B cell (primary cell): Measurements from ENCODE around the gene HTR1B. TPM values are rescaled to one million over a fixed set of nuclear protein-coding genes. Genes with fewer than 3 reads are reported as not detected.

Experiments used
- ATAC-seq: fragments of 200-7000 bp; cut with Tn5 transposase; one replicate; pipeline ENCODE4 v1.10.0; 2021; ENCODE audit warnings: low read depth, mild to moderate bottlenecking, moderate number of reproducible peaks, moderate library complexity
- CTCF ChIA-PET: fragments of 350-600 bp; sonication (Branson Sonifier 250); formaldehyde crosslinking; loops from one replicate; lab custom pipeline; 2021; ENCODE audit warnings: antibody characterized with exemption, inconsistent platforms; lab: Charles Lee
- POLR2A ChIA-PET: fragments of 350-600 bp; sonication (Branson Sonifier 250); formaldehyde crosslinking; loops from one replicate; lab custom pipeline; 2021; ENCODE audit warnings: antibody characterized with exemption; lab: Charles Lee
- DNase-seq: peaks from one replicate; pipeline ENCODE4 v3.0.0; 2013
- H2AFZ ChIP-seq: 2 replicates; pipeline ENCODE4 v1.6.1; 2012; ENCODE audit warnings: mild to moderate bottlenecking, low read depth, low read length; ENCODE audit not compliant: insufficient read depth, poor library complexity, severe bottlenecking
- H3K27ac ChIP-seq, 2 donors: 1 replicate in 1 of 2; 2 replicates in 1 of 2; pipeline ENCODE4 v1.5.1; 2012 to 2013; ENCODE audit warnings: low read length in 2 of 2, mild to moderate bottlenecking in 2 of 2, moderate library complexity in 1 of 2
- H3K27me3 ChIP-seq, 4 experiments: fragments of 200-600 bp in 1 of 4; sonication (generic) in 1 of 4; replicated peaks in 1 of 4; 1 replicate in 2 of 4; 2 replicates in 2 of 4; pipeline versions ENCODE4 v1.6.1 to v1.7.0; 2013 to 2016; ENCODE audit warnings: low read length in 3 of 4, mild to moderate bottlenecking in 2 of 4, mixed read lengths in 1 of 4, moderate library complexity in 1 of 4; ENCODE audit not compliant: insufficient read depth in 4 of 4, control insufficient read depth in 3 of 4; ENCODE audit errors: control extremely low read depth in 1 of 4
- H3K36me3 ChIP-seq, 2 experiments: replicated peaks in 1 of 2; 1 replicate in 1 of 2; 2 replicates in 1 of 2; pipeline versions ENCODE4 v1.6.1 to v1.7.1; 2013; ENCODE audit warnings: low read length in 1 of 2; ENCODE audit not compliant: insufficient read depth in 2 of 2, control insufficient read depth in 1 of 2; ENCODE audit errors: control extremely low read depth in 1 of 2, extremely low read depth in 1 of 2
- H3K4me1 ChIP-seq, 2 donors: fragments of 200-600 bp in 1 of 2; sonication (generic) in 1 of 2; 1 replicate in 1 of 2; 2 replicates in 1 of 2; pipeline versions ENCODE4 v1.5.1 to v1.6.1; 2013 to 2017; ENCODE audit warnings: low read length in 2 of 2; ENCODE audit not compliant: control insufficient read depth in 2 of 2, insufficient read depth in 2 of 2
- H3K4me2 ChIP-seq: replicated peaks from 2 replicates; pipeline ENCODE3; 2012; ENCODE audit warnings: mild to moderate bottlenecking, low read depth, low read length; ENCODE audit not compliant: poor library complexity, severe bottlenecking
- H3K4me3 ChIP-seq, 5 experiments: fragments of 200-600 bp in 1 of 5; sonication (generic) in 1 of 5; 1 replicate in 3 of 5; 2 replicates in 2 of 5; pipeline versions ENCODE4 v1.5.1 to v1.7.0; 2011 to 2016; ENCODE audit warnings: low read length in 4 of 5, mild to moderate bottlenecking in 4 of 5, low read depth in 2 of 5, control low read depth in 1 of 5, moderate library complexity in 1 of 5; ENCODE audit not compliant: insufficient read depth in 1 of 5; ENCODE audit errors: control extremely low read depth in 1 of 5, extremely low read depth in 1 of 5
- H3K79me2 ChIP-seq: fragments of 200-600 bp; sonication (generic); one replicate; pipeline ENCODE4 v1.6.0; 2016; ENCODE audit warnings: low read length; ENCODE audit not compliant: control insufficient read depth, insufficient read depth
- H3K9ac ChIP-seq: fragments of 200-600 bp; sonication (generic); 2 replicates; pipeline ENCODE4 v1.6.1; 2017; ENCODE audit warnings: mild to moderate bottlenecking, low read length, moderate library complexity
- H3K9me3 ChIP-seq, 3 donors: one replicate each; pipeline versions ENCODE4 v1.6.1 to v1.7.1; 2013; ENCODE audit warnings: low read length in 2 of 3; ENCODE audit not compliant: control insufficient read depth in 2 of 3, insufficient read depth in 1 of 3; ENCODE audit errors: control extremely low read depth in 1 of 3
- H4K20me1 ChIP-seq: 2 replicates; pipeline ENCODE4 v1.6.0; 2012; ENCODE audit warnings: mild to moderate bottlenecking, low read length; ENCODE audit not compliant: insufficient read depth, control insufficient read depth, poor library complexity, severe bottlenecking
- H3K27ac Mint-ChIP-seq: one replicate; pipeline ENCODE4 v1.8.0; 2021; ENCODE audit warnings: mixed read lengths
- H3K27me3 Mint-ChIP-seq: one replicate; pipeline ENCODE4 v1.8.0; 2021; ENCODE audit warnings: mixed read lengths
- H3K4me1 Mint-ChIP-seq: one replicate; pipeline ENCODE4 v1.8.0; 2021; ENCODE audit warnings: mixed read lengths
- H3K4me3 Mint-ChIP-seq: one replicate; pipeline ENCODE4 v1.8.0; 2021; ENCODE audit warnings: mixed read lengths
- H3K9me3 Mint-ChIP-seq: one replicate; pipeline ENCODE4 v1.8.0; 2022; ENCODE audit warnings: mixed read lengths; ENCODE audit not compliant: insufficient read depth
- EZH2 ChIP-seq: IDR thresholded peaks from 2 replicates; pipeline ENCODE4 v1.6.1; 2012; ENCODE audit warnings: borderline replicate concordance, low read depth, mild to moderate bottlenecking, moderate library complexity, low read length; ENCODE audit not compliant: insufficient read depth, poor library complexity, severe bottlenecking
- WGBS: methylation state at CpG from one replicate; pipeline ENCODE4 v1.1.5; 2013; ENCODE audit warnings: missing lambda C conversion rate; ENCODE audit not compliant: insufficient coverage; 5-methylcytosine and 5-hydroxymethylcytosine counted together
- intact Hi-C: fragments of 100-400 bp; cut with micrococcal nuclease; formaldehyde crosslinking; loops from one replicate; pipeline ENCODE4 v1.10.0; 2022
- polyA plus RNA-seq: library from polyadenylated mRNA; depleted of rRNA; stranded (reverse); fragments of >200 nt; gene quantifications from 2 replicates; pipeline ENCODE4 v1.2.3, GENCODE V29; 2012
- total RNA-seq, 2 donors: library from RNA; stranded (reverse); fragments of 120-200 nt in 1 of 2; gene quantifications; 1 replicate in 1 of 2; 2 replicates in 1 of 2; pipeline versions ENCODE4 v1.2.3 to v1.2.4, GENCODE V29; 2013 to 2022
- TF ChIP-seq, protein P1 (sequence below): fragments of 200-600 bp; IDR thresholded peaks from one replicate; pipeline ENCODE4 v1.8.0; 2022; ENCODE audit warnings: antibody characterized with exemption, mild to moderate bottlenecking

HTR1B gene
- total and polyA plus RNA-seq, 2 donors (not counting 1 experiment from before 2014, with no cell fraction given) = 0.04 TPM; not detected in 1

DNA sequence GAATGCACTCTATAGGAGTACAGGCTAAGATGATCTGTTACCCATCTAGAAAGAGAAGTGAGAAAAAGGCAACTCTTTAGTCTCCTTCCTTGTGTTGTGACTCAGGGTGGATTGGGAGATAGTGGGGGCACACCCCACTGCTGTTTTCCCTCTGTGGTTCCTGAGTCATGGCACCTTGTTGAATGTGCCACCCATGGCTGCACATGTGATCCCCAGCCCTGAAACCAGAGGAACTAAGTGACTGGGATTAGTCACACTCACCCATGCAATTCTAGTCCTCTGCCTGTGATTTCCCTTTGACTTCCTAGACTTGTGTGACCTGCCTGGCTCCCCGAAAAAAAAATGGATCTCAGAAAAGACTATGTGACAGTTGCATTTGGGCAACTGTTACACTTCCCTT is 48.6 kb upstream of the HTR1B start:
- no peak overlapping the region for H3K4me2 ChIP-seq
- H3K27ac Mint-ChIP-seq = no peak overlapping the region
- no CpG with 5 or more reads among the region's 1 CpG for WGBS
- H3K9me3 ChIP-seq = peaks cover 0 to 14% (median 13%) of the 10 kb centered on the region in 3 donors
- no peaks in the 10 kb centered on the region for H3K4me1 Mint-ChIP-seq
- H2AFZ ChIP-seq = no peak overlapping the region
- no peaks in the 10 kb centered on the region for H3K79me2 ChIP-seq
- H4K20me1 ChIP-seq = no peaks in the 10 kb centered on the region
- H3K27ac ChIP-seq = no peak overlapping the region
- no peak for ATAC-seq
- no peaks in the 10 kb centered on the region for H3K27me3 Mint-ChIP-seq
- intact Hi-C loops = no loop called here
- no peaks in the 10 kb centered on the region for H3K36me3 ChIP-seq
- no peak for DNase-seq
- no peak overlapping the region for H3K4me3 ChIP-seq
- H3K9ac ChIP-seq = no peak overlapping the region
- ChIA-PET CTCF (no interaction called here), POLR2A (no interaction called here)
- no peak for TF ChIP-seq EZH2
- TF ChIP-seq, protein P1, sequence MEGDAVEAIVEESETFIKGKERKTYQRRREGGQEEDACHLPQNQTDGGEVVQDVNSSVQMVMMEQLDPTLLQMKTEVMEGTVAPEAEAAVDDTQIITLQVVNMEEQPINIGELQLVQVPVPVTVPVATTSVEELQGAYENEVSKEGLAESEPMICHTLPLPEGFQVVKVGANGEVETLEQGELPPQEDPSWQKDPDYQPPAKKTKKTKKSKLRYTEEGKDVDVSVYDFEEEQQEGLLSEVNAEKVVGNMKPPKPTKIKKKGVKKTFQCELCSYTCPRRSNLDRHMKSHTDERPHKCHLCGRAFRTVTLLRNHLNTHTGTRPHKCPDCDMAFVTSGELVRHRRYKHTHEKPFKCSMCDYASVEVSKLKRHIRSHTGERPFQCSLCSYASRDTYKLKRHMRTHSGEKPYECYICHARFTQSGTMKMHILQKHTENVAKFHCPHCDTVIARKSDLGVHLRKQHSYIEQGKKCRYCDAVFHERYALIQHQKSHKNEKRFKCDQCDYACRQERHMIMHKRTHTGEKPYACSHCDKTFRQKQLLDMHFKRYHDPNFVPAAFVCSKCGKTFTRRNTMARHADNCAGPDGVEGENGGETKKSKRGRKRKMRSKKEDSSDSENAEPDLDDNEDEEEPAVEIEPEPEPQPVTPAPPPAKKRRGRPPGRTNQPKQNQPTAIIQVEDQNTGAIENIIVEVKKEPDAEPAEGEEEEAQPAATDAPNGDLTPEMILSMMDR = no peak
- no peak overlapping the region for H3K4me3 Mint-ChIP-seq
- no peaks in the 10 kb centered on the region for H3K4me1 ChIP-seq
- no peaks in the 10 kb centered on the region for H3K27me3 ChIP-seq
- H3K9me3 Mint-ChIP-seq = peaks cover 11% of the 10 kb centered on the region

DNA sequence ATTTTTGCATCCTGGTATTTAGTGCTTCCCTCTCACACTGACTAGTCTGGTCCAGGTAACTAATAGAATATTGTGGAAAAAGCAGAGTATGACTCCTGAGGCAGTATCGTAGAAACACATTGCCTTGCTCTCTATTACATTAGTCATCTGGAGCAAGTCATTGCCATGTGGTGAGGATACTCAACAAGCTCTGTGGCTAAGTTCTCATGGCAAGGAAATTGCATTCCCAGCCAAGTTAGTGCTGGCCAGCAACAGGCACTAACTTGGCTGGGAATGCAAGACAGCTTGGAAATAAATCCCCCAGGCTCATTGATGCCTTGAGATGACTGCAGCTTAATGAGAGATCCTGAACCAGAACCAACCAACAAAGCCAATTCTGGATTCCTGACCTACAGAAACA is 39.7 kb upstream of the HTR1B start:
- H3K27ac Mint-ChIP-seq = no peak overlapping the region
- ATAC-seq = no peak
- Histone ChIP-seq H4K20me1 (no peaks in the 10 kb centered on the region), H3K9me3 (no peaks in the 10 kb centered on the region), H3K79me2 (no peaks in the 10 kb centered on the region), H3K4me2 (no peak overlapping the region), H3K36me3 (no peaks in the 10 kb centered on the region), H3K27ac (no peak overlapping the region), H3K9ac (no peak overlapping the region), H3K4me1 (no peaks in the 10 kb centered on the region), H3K4me3 (no peak overlapping the region), H2AFZ (no peak overlapping the region), H3K27me3 (no peaks in the 10 kb centered on the region)
- WGBS = no CpG with 5 or more reads among the region's 1 CpG
- no peaks in the 10 kb centered on the region for H3K4me1 Mint-ChIP-seq
- ChIA-PET POLR2A (no interaction called here), CTCF (no interaction called here)
- no peaks in the 10 kb centered on the region for H3K27me3 Mint-ChIP-seq
- H3K4me3 Mint-ChIP-seq = no peak overlapping the region
- TF ChIP-seq, protein P1 = no peak
- no peak for TF ChIP-seq EZH2
- H3K9me3 Mint-ChIP-seq = peaks cover 2% of the 10 kb centered on the region
- intact Hi-C loops = no loop called here
- no peak for DNase-seq
